NCI-H2107 (cell line): ENCODE results near the gene DCN.

Source experiments
- DNase-seq: peaks from one replicate; lab custom pipeline; 2025; lab: John Stamatoyannopoulos, UW

The DCN gene

GRCh38 chr12:91186156-91186555, 3.5 kb upstream of the DCN start:
- DNase-seq: no peak

- DNase-seq: no peak
Measured at GRCh38 chr12:91185421-91185820, 2.8 kb upstream of the DCN start.

GRCh38 chr12:91183551-91183950, 934 bp upstream of the DCN start:
- DNase-seq: no peak

GRCh38 chr12:91180582-91181395, 1.8 kb downstream of the DCN start:
- no peak for DNase-seq

GRCh38 chr12:91179966-91180561, 2.6 kb downstream of the DCN start:
- DNase-seq: no peak

GRCh38 chr12:91179315-91179714, 3.3 kb downstream of the DCN start:
- DNase-seq: no peak

GRCh38 chr12:91178781-91179180, 3.8 kb downstream of the DCN start:
- DNase-seq: no peak

- no peak for DNase-seq
Measured at GRCh38 chr12:91178139-91178561, 4.5 kb downstream of the DCN start.

- DNase-seq: no peak
Measured at GRCh38 chr12:91177381-91177780, 5.2 kb downstream of the DCN start.

GRCh38 chr12:91176915-91177314, 5.7 kb downstream of the DCN start:
- DNase-seq: no peak

GRCh38 chr12:91176358-91176757, 6.3 kb downstream of the DCN start:
- no peak for DNase-seq

GRCh38 chr12:91173124-91173523, 9.5 kb downstream of the DCN start:
- DNase-seq: no peak

- no peak for DNase-seq
Measured at GRCh38 chr12:91172096-91172495, 10.5 kb downstream of the DCN start.

- DNase-seq: no peak
Measured at GRCh38 chr12:91171476-91171875, 11.1 kb downstream of the DCN start.

GRCh38 chr12:91163116-91163515, 19.5 kb downstream of the DCN start:
- DNase-seq: no peak

- no peak for DNase-seq
Measured at GRCh38 chr12:91161009-91161408, 21.6 kb downstream of the DCN start.

GRCh38 chr12:91155990-91156389, 26.6 kb downstream of the DCN start:
- no peak for DNase-seq

- no peak for DNase-seq
Measured at GRCh38 chr12:91154131-91154530, 28.5 kb downstream of the DCN start.

GRCh38 chr12:91144053-91144452, 38.6 kb downstream of the DCN start:
- DNase-seq: no peak

GRCh38 chr12:91143206-91143605, 39.4 kb downstream of the DCN start:
- no peak for DNase-seq

- DNase-seq: no peak
Measured at GRCh38 chr12:91142221-91142631, 40.4 kb downstream of the DCN start.

GRCh38 chr12:91140026-91140931, 42.3 kb downstream of the DCN start:
- no peak for DNase-seq

- no peak for DNase-seq
Measured at GRCh38 chr12:91139286-91139685, 43.3 kb downstream of the DCN start.
